Stimulated activated CD4-positive, alpha-beta T cell treated with anti-CD3 and anti-CD28 coated beads, Interleukin-12 subunit alpha, Interleukin-12 subunit beta, amount 100 ng/mL, for 24 hours (primary cell): Measurements from ENCODE around the gene SATB2.

Source experiments
- DNase-seq, 2 experiments: peaks; one replicate each; pipeline ENCODE4 v3.0.0-alpha.2; 2020; ENCODE audit warnings: low read depth in 2 of 2

The SATB2 gene

GRCh38 chr2:199452260-199452990 is 5.3 kb downstream of the SATB2 start:
- DNase-seq, result no peak

GRCh38 chr2:199449956-199450355 is 7.8 kb downstream of the SATB2 start:
- DNase-seq, result no peak

- DNase-seq, result no peak
These were observed 8.3 kb downstream of the SATB2 start for GRCh38 chr2:199449455-199449854.

GRCh38 chr2:199446996-199447576 is 10.7 kb downstream of the SATB2 start:
- no peak for DNase-seq

- DNase-seq, result no peak
These were observed 13.0 kb downstream of the SATB2 start for GRCh38 chr2:199444749-199445148.

- no peak for DNase-seq
These were observed 14.1 kb downstream of the SATB2 start for GRCh38 chr2:199443589-199444130.

GRCh38 chr2:199442173-199442572 is 15.6 kb downstream of the SATB2 start:
- no peak for DNase-seq

GRCh38 chr2:199441759-199442158 is 16.0 kb downstream of the SATB2 start:
- no peak for DNase-seq

GRCh38 chr2:199440118-199440517 is 17.6 kb downstream of the SATB2 start:
- DNase-seq, result no peak

- no peak for DNase-seq
These were observed 18.2 kb downstream of the SATB2 start for GRCh38 chr2:199439542-199439941.

- no peak for DNase-seq
These were observed 18.7 kb downstream of the SATB2 start for GRCh38 chr2:199439066-199439465.

GRCh38 chr2:199434555-199434954 is 23.2 kb downstream of the SATB2 start:
- DNase-seq, result no peak

GRCh38 chr2:199433204-199433832 is 24.4 kb downstream of the SATB2 start:
- DNase-seq, result no peak

- DNase-seq, result no peak
These were observed 26.0 kb downstream of the SATB2 start for GRCh38 chr2:199431746-199432213.

- no peak for DNase-seq
These were observed 27.5 kb downstream of the SATB2 start for GRCh38 chr2:199430214-199430613.

- DNase-seq, result no peak
These were observed 29.4 kb downstream of the SATB2 start for GRCh38 chr2:199428291-199428690.

GRCh38 chr2:199424160-199424559 is 33.6 kb downstream of the SATB2 start:
- DNase-seq, result no peak

- no peak for DNase-seq
These were observed 38.3 kb downstream of the SATB2 start for GRCh38 chr2:199419428-199419827.

- DNase-seq, result no peak
These were observed 43.3 kb downstream of the SATB2 start for GRCh38 chr2:199414465-199414864.

- DNase-seq, result no peak
These were observed 43.7 kb downstream of the SATB2 start for GRCh38 chr2:199414001-199414400.

GRCh38 chr2:199409759-199410529 is 47.8 kb downstream of the SATB2 start:
- no peak for DNase-seq

GRCh38 chr2:199407421-199407820 is 50.3 kb downstream of the SATB2 start:
- no peak for DNase-seq
